ENCODE data around the gene ANXA2. TPM values are rescaled to one million over a fixed set of nuclear protein-coding genes. Genes with fewer than 3 reads are reported as not detected.
A peak's percentile ranks its signal among the peaks of the same experiment; 100 is the strongest.
"Not testable (repeated sequence)": the region's sequence is repeated elsewhere in the genome, so short reads cannot be mapped to it uniquely, and the experiment has no call there.

The ANXA2 gene
- total RNA-seq, 2 experiments from 2014 or later: 382 to 422 TPM

DNA sequence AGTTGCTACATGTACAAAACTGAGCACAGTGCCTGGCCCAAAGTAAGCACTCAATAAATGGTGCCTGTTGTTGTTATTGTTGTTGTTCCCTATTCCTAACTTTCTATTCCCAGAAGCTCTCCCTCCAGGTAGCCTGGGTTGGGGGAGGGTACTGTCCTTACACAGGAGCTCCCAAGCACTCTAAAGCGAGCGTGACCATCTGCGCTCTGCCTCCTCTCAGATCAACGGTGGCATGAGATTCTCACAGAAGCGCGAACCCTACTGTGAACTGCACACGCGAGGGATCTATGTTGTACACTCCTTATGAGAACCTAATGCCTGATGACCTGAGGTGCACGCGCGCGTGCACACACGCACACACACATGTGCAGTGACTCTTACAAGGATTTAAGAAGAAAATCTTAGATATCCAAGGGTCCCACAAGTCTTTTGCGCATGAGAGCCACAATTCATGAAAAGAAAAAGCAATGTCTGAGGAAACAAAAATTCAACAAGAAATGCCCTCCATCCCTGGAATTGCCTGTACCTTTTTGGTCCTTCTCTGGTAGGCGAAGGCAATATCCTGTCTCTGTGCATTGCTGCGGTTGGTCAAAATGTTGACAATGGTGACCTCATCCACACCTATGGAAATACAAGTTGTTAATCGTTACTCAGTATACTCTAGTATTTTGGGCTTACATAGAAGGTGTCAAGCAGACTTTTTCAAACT is 33.7 kb downstream of the ANXA2 start:
- no peak overlapping the region for H3K4me3 Mint-ChIP-seq
- H3K27me3 Mint-ChIP-seq: no peaks in the 10 kb centered on the region
- ATAC-seq (no peak), DNase-seq (no peak)
- peaks cover 55% of the 10 kb centered on the region for H3K36me3 Mint-ChIP-seq
- no peaks in the 10 kb centered on the region for H3K9me3 Mint-ChIP-seq (ENCODE audit: low read depth)
- CTCF ChIA-PET: no interaction called here
- H3K27ac Mint-ChIP-seq: peak overlapping the region; percentile 19
- peaks cover 32% of the 10 kb centered on the region for H3K4me1 Mint-ChIP-seq

DNA sequence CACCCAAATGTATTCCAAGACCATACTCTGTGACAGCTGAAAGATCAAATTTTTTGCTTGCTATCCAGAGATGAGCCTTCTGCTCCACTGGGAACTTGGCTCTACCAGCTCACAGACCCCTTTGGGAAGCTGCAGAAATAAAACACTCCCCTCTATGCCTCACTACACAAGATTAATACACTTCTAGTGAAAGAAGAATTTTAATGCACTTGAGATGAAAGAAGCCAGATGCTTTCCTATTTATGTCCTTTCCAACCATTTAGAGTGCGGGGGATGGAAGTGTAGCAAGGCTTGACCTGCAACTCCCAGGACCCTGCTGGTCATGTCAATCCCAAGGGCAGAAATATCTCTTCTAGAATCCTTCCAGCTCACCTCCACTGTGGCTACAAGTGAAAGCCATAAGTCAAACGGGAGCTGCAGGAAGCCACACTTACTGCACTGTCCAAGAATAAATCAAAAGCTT is 34.7 kb downstream of the ANXA2 start:
- no peaks in the 10 kb centered on the region for H3K27me3 Mint-ChIP-seq
- no peak for ATAC-seq
- H3K36me3 Mint-ChIP-seq: peaks cover 57% of the 10 kb centered on the region
- DNase-seq: no peak
- CTCF ChIA-PET: interaction anchor here (0.7 to 2.6 kb wide), 5 partner anchors 35 to 157 kb away, joined by 3 to 9 read pairs (median 3); partner anchors contain the start of gene ANXA2
- peak overlapping the region; percentile 61 for H3K27ac Mint-ChIP-seq
- peaks cover 32% of the 10 kb centered on the region for H3K4me1 Mint-ChIP-seq
- H3K9me3 Mint-ChIP-seq (ENCODE audit: low read depth): no peaks in the 10 kb centered on the region
- H3K4me3 Mint-ChIP-seq: no peak overlapping the region

DNA sequence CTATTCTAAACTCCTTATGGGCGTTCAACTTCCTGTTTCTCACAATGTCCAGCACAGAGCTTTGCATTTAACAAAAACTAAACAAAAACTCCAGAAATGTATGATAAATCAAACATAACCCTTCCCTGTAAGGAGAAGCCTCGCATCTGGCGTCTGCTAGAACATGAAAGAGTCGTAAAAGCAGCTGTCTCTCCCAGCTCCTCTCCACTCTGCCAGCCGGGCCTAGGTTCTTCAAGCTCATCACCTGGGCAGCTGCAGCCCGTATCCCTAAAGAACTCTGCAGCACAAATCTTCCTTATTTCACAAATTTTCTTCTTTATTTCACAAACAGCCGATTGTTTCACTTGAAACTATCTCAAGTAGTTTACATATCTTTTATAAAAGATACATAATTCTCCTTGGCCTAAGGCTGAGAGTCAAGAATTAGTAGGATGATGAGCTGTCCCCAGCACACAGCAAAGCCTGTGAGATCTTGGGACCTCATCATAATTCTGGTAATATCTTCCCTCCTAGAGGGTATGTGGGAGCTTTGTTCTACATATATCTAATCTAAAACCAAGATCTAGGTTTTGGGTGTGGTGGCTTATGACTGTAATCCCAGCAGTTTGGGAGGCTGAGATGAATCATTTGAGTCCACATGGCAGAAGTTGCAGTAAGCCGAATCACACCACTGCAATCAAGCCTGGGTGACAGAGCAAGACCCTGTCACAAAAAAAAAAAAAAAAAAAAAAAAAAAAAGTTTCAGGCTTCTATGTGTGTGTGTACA is 35.3 kb downstream of the ANXA2 start:
- Mint-ChIP-seq H3K4me1 (peaks cover 32% of the 10 kb centered on the region), H3K4me3 (no peak overlapping the region), H3K27ac (peak overlapping the region; percentile 69), H3K9me3 (ENCODE audit: low read depth) (no peaks in the 10 kb centered on the region), H3K27me3 (no peaks in the 10 kb centered on the region), H3K36me3 (peaks cover 57% of the 10 kb centered on the region)
- CTCF ChIA-PET: interaction anchor here (0.7 to 2.6 kb wide), 7 partner anchors 36 to 672 kb away, joined by 3 to 9 read pairs (median 3); partner anchors contain the start of gene ANXA2
- DNase-seq (peak; percentile 78), ATAC-seq (peak; percentile 91)

DNA sequence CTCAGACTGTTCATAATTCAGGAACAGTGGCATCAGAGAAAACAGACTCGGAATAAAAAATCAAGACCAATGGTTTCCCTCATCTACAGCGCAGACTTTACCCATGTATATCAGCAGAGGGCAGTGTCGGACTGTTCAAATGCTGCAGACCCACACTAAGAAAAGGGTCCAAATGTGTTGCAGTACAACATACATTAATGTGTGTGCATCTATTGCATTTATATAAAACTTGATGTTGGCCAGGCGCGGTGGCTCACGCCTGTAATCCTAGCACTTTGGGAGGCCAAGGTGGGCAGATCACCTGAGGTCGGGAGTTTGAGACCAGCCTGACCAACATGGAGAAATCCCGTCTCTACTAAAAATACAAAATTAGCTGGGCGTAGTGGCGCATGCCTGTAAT is 38.0 kb downstream of the ANXA2 start:
- Mint-ChIP-seq H3K4me1 (peaks cover 29% of the 10 kb centered on the region), H3K36me3 (peaks cover 75% of the 10 kb centered on the region)
- DNase-seq: peak; percentile 54
- CTCF ChIA-PET: interaction anchor here (0.7 to 3.1 kb wide), 22 partner anchors 9 to 557 kb away, joined by 3 to 19 read pairs (median 4); no protein-coding TSS in a partner anchor
- not testable (repeated sequence) for H3K27me3 Mint-ChIP-seq; H3K27ac Mint-ChIP-seq; ATAC-seq; H3K4me3 Mint-ChIP-seq; H3K9me3 Mint-ChIP-seq (ENCODE audit: low read depth)

DNA sequence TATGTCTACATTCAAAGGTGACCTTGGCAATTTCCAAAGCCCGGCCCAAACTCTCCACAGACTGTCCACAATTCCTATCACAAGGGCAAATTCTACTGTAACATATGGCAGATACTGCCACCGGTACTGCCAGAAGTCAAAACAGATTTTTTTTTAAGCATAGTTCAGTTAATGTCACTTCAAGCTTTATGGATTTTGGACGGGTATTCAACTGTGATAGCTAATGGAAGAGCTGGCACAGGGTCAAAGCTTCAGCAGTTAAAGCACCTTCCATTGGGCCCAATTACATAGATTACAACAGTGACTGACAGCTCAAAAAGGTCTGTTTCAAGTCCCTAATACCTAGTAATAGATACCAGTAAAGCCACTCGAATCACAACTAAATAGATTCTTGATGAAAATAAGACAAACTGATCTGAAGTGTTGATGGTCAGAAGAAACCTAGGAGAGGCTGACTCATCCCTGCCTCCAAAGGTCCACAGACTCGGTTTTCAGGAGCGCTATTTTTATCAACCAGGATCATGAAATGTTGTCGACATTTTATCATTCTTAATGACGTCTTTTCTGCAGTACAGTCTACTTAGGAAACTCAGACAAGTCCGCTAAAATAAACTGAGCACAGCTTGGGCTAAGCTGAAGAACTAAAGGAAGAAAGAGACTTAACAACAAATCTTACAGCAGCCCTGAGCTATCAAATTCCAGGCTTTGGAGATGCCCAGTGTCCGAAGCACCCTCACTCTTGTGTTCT is 38.7 kb downstream of the ANXA2 start:
- no peaks in the 10 kb centered on the region for H3K9me3 Mint-ChIP-seq (ENCODE audit: low read depth)
- CTCF ChIA-PET: interaction anchor here (0.7 to 3.1 kb wide), 23 partner anchors 10 to 573 kb away, joined by 3 to 19 read pairs (median 4); no protein-coding TSS in a partner anchor
- H3K36me3 Mint-ChIP-seq: peaks cover 74% of the 10 kb centered on the region
- peaks cover 26% of the 10 kb centered on the region for H3K4me1 Mint-ChIP-seq
- DNase-seq (no peak), ATAC-seq (no peak)
- no peaks in the 10 kb centered on the region for H3K27me3 Mint-ChIP-seq
- no peak overlapping the region for H3K27ac Mint-ChIP-seq
- no peak overlapping the region for H3K4me3 Mint-ChIP-seq

DNA sequence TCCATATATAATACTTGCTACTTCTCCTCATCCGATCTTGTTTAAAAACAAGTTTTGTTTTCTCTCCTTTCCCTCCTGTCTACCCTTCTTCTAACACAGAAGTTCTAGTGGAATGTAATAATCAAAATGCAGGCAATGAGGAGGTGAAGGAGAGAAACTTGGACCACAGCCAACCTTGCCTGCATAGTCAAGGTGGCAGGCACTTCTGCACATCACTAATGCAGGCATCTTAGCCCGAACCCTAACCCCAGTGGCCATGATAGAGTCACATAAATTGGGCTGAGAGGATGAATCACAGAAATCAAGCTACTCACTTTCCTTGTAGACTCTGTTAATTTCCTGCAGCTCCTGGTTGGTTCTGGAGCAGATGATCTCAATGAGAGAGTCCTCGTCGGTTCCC is 41.0 kb downstream of the ANXA2 start:
- peaks cover 78% of the 10 kb centered on the region for H3K36me3 Mint-ChIP-seq
- CTCF ChIA-PET: no interaction called here
- ATAC-seq (no peak), DNase-seq (no peak)
- H3K4me3 Mint-ChIP-seq: no peak overlapping the region
- H3K9me3 Mint-ChIP-seq (ENCODE audit: low read depth): no peaks in the 10 kb centered on the region
- H3K27me3 Mint-ChIP-seq: no peaks in the 10 kb centered on the region
- no peak overlapping the region for H3K27ac Mint-ChIP-seq
- peaks cover 4% of the 10 kb centered on the region for H3K4me1 Mint-ChIP-seq

DNA sequence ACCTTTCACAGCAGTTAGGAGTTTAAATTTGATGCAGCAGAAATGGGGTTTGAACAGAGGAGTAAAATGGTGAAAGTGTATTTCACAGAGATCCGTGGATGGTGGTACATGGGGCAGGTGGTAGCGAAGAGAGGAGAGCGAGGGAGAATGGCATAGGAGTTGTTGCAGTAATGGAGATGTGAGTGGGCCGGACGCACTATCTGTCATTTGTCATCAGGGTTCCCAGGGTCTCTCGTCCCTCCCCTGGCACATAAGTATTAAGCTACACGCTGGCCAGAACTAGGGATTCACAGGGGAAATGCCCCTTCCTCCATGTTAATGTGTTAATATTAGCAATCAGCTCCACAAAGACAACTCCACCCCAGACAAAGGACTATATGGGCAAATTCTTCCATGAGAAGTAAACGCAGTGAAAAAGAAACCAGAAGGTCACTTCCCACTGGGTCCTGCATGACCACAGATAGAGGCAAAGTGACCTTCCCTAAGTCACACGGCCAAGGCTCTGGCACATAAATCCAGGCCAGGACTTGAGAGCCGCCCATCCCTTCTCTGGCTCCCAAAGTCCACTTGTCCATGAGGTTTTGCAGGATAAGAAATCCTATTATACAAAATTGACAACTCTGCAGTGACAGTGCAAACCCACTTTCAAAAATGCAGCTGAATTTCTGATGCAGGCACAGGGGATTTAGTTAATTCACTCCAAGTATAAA is 42.5 kb downstream of the ANXA2 start:
- DNase-seq: no peak
- Mint-ChIP-seq H3K4me1 (peaks cover 3% of the 10 kb centered on the region), H3K9me3 (ENCODE audit: low read depth) (no peaks in the 10 kb centered on the region), H3K36me3 (peaks cover 80% of the 10 kb centered on the region), H3K27me3 (no peaks in the 10 kb centered on the region), H3K27ac (no peak overlapping the region), H3K4me3 (no peak overlapping the region)
- no peak for ATAC-seq
- CTCF ChIA-PET: no interaction called here

DNA sequence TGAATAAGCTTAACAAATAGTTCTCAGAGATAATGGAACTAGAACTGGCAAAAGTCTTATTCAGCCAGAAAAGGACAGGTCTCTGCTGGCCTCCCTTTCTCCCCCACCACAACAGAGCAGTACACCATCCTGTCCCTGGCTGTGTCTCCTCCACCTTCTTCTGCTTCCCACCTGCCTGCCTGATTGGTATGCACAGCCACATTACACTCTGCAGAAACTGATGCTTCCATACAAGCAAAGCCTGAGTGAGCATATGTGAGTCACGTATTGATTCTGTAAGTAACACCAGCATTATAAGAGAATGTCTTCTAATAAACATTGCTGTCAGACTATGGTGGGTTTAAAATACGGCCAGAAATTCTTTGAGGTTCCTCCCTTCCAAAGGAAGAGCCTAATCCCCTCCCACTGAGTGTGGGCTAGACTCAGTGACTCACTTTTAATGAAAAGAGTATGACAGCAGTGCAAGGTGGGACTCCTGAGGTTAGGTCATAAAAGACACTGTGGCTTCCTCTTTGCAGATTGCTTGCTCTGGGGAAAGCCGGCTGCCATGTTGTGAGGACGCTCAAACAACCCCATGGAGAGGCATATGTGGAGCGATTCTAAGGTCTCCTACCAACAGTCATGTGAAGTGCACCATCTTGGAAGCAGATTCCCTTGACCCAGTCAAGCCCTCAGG is 44.4 kb downstream of the ANXA2 start:
- ATAC-seq (no peak), DNase-seq (no peak)
- Mint-ChIP-seq H3K9me3 (ENCODE audit: low read depth) (no peaks in the 10 kb centered on the region), H3K36me3 (peaks cover 74% of the 10 kb centered on the region), H3K4me1 (peaks cover 4% of the 10 kb centered on the region), H3K27ac (no peak overlapping the region), H3K27me3 (no peaks in the 10 kb centered on the region), H3K4me3 (no peak overlapping the region)
- CTCF ChIA-PET: no interaction called here

DNA sequence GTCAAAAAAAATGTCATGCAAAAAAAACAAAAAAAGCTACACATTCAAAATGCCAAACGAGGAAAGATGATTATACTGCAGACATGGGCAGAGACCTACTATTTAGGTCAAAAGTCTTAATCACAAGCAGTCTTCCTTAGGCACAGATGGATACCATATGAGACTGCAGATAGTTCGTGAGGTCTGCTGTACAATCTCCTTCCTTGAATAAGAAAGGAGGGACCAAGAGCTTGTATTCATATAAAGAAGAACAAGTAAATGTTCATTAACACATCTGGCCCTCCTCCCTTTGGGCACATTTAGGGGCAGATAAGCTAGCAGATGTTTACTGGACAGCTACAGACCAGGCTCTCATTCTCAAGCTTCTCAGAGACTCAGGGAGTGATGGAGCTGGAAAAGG is 45.3 kb downstream of the ANXA2 start:
- Mint-ChIP-seq H3K4me3 (no peak overlapping the region), H3K9me3 (ENCODE audit: low read depth) (no peaks in the 10 kb centered on the region), H3K27ac (no peak overlapping the region), H3K36me3 (peaks cover 82% of the 10 kb centered on the region), H3K4me1 (peaks cover 4% of the 10 kb centered on the region), H3K27me3 (no peaks in the 10 kb centered on the region)
- CTCF ChIA-PET: interaction anchor here (1.2 kb wide), 1 partner anchor 169 kb away, joined by 3 read pairs; no protein-coding TSS in a partner anchor
- ATAC-seq: no peak
- no peak for DNase-seq

DNA sequence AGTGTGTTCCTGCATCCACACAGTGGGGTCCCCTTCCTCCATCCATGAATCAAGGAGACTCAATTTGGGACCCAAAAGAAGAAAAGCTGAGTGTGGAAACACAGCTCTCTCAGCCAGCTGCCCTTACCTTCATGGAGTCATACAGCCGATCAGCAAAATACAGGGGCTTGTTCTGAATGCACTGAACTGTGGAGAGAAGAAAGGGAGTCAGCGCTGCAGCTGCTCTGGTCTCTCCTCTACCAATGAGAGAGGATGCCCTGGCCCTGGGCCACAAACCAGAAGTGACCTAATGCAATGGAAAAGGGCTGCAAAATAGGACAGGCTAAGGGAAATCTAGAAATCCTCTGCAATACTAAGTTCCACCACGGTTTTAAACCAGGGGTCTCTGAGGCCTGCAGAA is 46.7 kb downstream of the ANXA2 start:
- CTCF ChIA-PET: interaction anchor here (0.8 kb wide), 1 partner anchor 93 kb away, joined by 3 read pairs; no protein-coding TSS in a partner anchor
- no peaks in the 10 kb centered on the region for H3K9me3 Mint-ChIP-seq (ENCODE audit: low read depth)
- no peak overlapping the region for H3K27ac Mint-ChIP-seq
- ATAC-seq (no peak), DNase-seq (no peak)
- peaks cover 82% of the 10 kb centered on the region for H3K36me3 Mint-ChIP-seq
- no peak overlapping the region for H3K4me3 Mint-ChIP-seq
- peaks cover 4% of the 10 kb centered on the region for H3K4me1 Mint-ChIP-seq
- no peaks in the 10 kb centered on the region for H3K27me3 Mint-ChIP-seq

DNA sequence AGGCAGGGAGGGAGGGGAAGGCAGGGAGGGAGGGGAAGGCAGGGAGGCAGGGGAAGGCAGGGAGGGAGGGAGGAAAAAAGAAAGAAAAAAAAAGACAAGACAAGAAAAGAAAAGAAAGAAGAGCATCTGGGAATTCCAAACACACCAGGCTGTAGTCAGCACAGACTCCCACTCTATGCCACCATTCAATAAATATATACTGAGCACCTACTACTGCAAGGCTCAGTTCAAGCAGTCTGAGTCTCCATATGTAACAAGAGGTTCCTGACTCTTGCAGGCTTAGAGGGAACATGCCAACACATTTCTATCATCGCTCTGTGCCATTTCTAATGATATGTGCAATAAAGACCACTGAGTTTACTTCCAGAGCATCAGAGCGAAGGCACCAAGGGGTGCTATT is 47.7 kb downstream of the ANXA2 start:
- H3K27ac Mint-ChIP-seq: no peak overlapping the region
- no peak for ATAC-seq
- H3K9me3 Mint-ChIP-seq (ENCODE audit: low read depth): no peaks in the 10 kb centered on the region
- peaks cover 4% of the 10 kb centered on the region for H3K4me1 Mint-ChIP-seq
- H3K36me3 Mint-ChIP-seq: peaks cover 74% of the 10 kb centered on the region
- DNase-seq: no peak
- no peak overlapping the region for H3K4me3 Mint-ChIP-seq
- H3K27me3 Mint-ChIP-seq: no peaks in the 10 kb centered on the region
- CTCF ChIA-PET: no interaction called here

DNA sequence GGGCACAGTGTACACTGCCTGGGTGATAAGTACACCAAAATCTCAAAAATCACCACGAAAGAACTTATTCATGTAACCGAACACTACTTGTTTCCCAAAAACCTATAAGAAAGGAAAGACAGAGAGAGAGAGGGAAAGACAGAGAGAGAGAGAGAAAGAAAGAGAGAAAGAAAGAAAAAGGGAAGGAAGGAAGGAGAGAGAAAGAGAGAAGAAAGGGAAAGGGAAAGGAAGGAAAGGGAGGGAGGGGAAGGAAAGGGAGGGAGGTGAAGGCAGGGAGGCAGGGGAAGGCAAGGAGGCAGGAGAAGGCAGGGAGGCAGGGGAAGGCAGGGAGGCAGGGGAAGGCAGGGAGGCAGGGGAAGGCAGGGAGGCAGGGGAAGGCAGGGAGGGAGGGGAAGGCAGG is 48.2 kb downstream of the ANXA2 start:
- Mint-ChIP-seq H3K4me1 (peaks cover 2% of the 10 kb centered on the region), H3K27ac (peak overlapping the region; percentile 55), H3K36me3 (peaks cover 69% of the 10 kb centered on the region), H3K4me3 (no peak overlapping the region), H3K27me3 (no peaks in the 10 kb centered on the region), H3K9me3 (ENCODE audit: low read depth) (no peaks in the 10 kb centered on the region)
- DNase-seq (no peak), ATAC-seq (no peak)
- CTCF ChIA-PET: no interaction called here
